Astrocyte of the spinal cord (primary cell): ENCODE measurements around the gene LRBA.

Experiments
- DNase-seq: peaks from one replicate; pipeline ENCODE4 v3.0.0; 2011; ENCODE audit warnings: low read depth, low spot score
- H3K4me3 ChIP-seq: 2 replicates; pipeline ENCODE4 v1.5.1; 2011; ENCODE audit warnings: low read depth, mild to moderate bottlenecking, low read length, moderate library complexity
- CTCF ChIP-seq: IDR thresholded peaks from 2 replicates; pipeline ENCODE4 v1.5.1; 2012; ENCODE audit warnings: low read depth, mild to moderate bottlenecking, low read length, inconsistent platforms
- in situ Hi-C: cut with HindIII; loops from 2 replicates; pipeline ENCODE4 v1.10.0; 2017; ENCODE audit warnings: low sequenced_read_pairs

Gene LRBA

GRCh38 chr4:150342945-150343344 is 672.1 kb downstream of the LRBA start:
- no peak overlapping the region for H3K4me3 ChIP-seq
- in situ Hi-C loops: no loop called here
- TF ChIP-seq CTCF: no peak
- no peak for DNase-seq

GRCh38 chr4:150337734-150338133 is 677.4 kb downstream of the LRBA start:
- in situ Hi-C loops: no loop called here
- DNase-seq: no peak
- H3K4me3 ChIP-seq: no peak overlapping the region
- TF ChIP-seq CTCF: no peak

GRCh38 chr4:150336676-150337412 is 678.2 kb downstream of the LRBA start:
- in situ Hi-C loops: no loop called here
- no peak for TF ChIP-seq CTCF
- no peak for DNase-seq
- no peak overlapping the region for H3K4me3 ChIP-seq

GRCh38 chr4:150332961-150333360 is 682.1 kb downstream of the LRBA start:
- no peak overlapping the region for H3K4me3 ChIP-seq
- no peak for TF ChIP-seq CTCF
- no peak for DNase-seq
- in situ Hi-C loops: no loop called here

- H3K4me3 ChIP-seq: no peak overlapping the region
- no peak for DNase-seq
- no peak for TF ChIP-seq CTCF
- in situ Hi-C loops: no loop called here
Measured at GRCh38 chr4:150332086-150332485, 683.0 kb downstream of the LRBA start.

- no peak overlapping the region for H3K4me3 ChIP-seq
- in situ Hi-C loops: no loop called here
- TF ChIP-seq CTCF: no peak
- DNase-seq: no peak
Measured at GRCh38 chr4:150329373-150329772, 685.7 kb downstream of the LRBA start.

- DNase-seq: no peak
- in situ Hi-C loops: no loop called here
- TF ChIP-seq CTCF: no peak
- no peak overlapping the region for H3K4me3 ChIP-seq
Measured at GRCh38 chr4:150328496-150328895, 686.6 kb downstream of the LRBA start.
